Measurements from ENCODE around the gene CSF2.

The CSF2 gene

DNA sequence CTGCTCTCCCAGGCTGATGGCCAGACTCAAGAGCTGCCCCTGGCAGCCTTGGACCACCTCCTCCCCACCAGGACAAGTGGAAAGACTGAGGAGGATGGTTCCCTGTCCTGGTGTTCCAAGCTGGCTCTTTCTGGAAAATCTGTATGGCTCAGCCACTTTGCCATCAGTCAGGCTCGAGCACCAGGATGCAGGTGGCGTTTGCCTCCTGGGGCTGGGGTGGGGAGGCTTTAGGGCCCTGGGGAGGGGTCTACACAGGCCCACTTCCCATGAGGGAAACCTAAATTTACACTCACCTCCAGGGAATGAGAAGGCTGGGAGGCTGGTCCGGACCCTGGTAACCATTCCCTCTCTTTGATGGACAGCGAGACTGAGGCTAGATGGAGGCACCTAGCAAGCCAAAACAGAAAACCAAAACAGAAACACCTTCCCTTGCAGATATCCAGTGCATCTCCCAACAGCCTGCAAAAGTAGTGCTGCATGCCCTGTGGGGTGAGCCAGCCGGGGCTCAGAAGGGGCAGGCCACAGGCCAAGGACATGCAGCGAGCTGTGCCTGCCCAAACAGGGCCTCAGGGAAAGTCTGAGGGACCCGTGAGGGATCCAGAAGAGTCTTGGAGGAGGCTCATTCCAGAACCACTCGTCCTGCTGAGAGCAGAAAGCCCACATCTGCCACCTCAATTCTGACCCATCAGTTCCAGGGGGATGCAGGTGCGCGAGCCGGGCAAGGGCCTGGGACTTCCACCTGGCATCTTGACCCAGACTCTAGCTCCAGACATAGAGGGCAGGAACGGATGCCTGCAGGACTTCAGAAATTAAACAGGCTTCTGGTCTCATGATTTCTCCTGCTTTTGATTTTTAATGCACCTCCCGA, 5.4 kb upstream of the CSF2 start:
- DNase-seq (ENCODE audit: low spot score) = no peak

DNA sequence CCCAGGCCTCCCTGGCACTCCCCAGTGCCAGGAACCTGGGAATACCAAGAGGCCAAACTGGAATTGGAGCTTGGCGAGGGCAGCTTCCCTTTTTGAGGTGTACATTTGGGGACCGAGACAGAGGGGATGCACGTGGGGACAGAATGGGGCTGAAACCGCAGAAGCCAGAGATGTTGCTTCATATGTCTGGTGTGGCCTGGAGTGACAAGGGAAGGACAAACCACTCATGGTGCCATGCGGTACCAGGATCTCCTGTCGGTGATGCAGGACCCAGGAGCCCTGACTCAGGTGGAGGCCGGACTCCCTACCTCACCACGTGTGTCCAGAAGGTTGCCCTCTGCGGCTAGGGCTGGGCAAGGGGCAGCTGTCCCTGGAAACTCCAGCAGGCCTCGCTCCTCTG, 4.0 kb upstream of the CSF2 start:
- no peak for DNase-seq (ENCODE audit: low spot score)

DNA sequence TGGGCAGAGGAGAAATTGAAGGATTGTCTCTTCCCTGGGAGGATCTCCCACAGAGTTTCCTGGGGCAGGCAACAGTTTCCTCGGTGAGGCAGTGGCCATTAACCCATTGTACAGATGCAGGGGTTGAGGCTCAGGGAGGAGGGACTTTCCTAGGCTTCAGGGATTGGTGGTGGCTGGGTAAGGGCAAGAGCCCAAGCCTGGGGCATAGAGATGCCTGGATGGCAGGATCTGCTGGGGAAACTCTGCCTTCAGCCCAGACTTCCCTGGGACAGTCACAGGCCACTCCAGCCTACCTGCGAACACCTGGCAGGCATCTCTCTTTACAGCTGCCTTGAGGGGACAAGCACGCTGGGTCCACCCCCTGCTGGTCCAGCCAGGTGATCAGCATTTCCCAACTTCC, 3.6 kb upstream of the CSF2 start:
- DNase-seq (ENCODE audit: low spot score) = no peak

DNA sequence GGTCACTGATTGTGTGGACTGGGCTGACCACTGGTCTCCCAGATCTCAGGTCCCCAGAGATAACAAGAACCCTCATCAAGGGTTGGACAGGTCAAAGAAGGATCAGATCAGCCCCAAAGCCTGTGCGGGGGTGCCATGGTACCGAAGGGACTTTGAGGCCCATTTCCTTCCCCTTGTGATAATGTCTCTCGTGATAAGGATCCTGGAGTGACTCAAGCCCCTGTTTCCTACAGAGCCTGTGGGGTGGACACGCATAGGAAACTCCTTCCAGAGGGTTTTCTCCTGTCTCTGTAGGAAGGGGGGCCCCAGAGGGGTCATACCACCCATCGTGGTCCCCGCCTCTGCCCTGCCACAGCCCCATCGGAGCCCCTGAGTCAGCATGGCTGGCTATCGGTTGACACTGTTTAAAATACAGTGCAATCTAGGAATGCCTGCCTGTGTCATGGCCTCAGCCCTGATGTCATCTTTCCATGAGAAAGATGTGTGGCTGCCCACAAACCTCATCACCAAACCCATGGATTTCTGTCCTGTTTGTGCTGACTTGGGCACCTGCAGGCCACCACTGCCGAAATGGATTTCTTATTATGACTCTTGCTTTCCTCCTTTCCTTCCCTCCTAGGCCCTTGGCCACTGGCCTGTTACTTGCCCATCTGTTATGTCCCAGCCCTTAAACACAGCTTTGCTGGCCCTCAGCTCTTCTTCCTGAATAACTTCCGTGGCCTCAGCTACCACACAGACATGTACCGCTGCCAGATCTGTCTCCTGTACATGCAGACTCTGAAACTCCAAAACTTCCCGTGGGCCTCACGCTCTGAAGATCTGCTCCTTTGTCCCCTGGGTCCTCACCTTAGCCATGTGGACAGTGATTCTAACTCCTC, 2.9 kb upstream of the CSF2 start:
- peak; percentile 82 for DNase-seq (ENCODE audit: low spot score)

DNA sequence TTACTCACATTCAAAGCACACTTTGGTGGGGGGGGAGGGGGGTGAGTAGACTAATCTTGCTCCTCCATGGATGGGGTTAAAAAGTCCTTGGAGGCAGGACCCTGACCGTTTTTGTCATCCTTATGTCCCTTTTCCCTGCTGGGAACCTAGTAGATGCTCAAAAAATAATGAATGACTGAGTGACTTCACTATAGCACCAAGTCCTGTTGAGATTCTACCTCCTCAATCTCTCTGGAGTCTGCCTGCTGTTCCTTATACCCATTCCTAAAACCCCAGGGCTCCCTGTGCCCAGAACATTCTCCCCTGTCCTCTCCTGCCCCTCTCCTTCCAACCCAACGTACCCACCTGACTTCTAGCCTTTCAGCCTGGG, 2.3 kb upstream of the CSF2 start:
- DNase-seq (ENCODE audit: low spot score) = no peak

DNA sequence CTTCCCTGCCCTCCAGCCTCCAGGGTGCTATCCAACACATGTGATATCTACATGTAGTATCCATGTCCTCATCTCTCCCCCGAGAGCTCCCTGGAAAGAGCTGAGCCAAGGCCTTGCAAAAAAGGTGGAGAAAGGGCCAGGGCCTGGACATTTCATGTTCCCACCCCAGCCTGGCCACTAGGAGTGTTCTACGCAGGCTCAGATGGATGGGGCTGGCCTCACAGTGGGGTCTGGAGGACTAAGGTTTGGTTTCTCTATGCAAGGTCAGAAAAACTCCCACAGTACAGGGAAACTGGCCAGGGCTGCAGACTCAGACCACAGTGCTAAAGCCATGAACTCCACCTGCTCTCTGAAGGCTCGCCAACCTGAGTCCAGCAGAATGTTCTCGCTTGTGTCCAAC, 1.5 kb upstream of the CSF2 start:
- no peak for DNase-seq (ENCODE audit: low spot score)

DNA sequence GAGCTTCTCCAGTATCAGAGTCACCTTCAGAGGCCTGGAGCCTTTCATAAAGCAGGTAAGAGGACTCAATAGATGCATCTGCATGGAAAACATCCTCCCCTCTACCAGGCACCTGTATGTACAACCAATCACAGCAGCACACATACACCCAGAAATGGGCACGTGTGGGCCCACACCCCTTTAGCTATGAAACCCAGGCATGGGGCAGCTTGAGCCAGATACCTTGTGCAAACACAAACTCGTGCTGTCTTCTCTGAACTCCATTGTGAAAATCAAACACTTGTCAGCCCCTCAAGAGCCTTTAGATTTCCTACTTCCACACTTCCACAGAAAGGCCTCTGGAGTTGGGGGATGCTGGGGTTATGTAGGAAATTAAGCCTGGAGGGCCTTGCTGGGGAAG, 1.1 kb upstream of the CSF2 start:
- DNase-seq (ENCODE audit: low spot score) = no peak

DNA sequence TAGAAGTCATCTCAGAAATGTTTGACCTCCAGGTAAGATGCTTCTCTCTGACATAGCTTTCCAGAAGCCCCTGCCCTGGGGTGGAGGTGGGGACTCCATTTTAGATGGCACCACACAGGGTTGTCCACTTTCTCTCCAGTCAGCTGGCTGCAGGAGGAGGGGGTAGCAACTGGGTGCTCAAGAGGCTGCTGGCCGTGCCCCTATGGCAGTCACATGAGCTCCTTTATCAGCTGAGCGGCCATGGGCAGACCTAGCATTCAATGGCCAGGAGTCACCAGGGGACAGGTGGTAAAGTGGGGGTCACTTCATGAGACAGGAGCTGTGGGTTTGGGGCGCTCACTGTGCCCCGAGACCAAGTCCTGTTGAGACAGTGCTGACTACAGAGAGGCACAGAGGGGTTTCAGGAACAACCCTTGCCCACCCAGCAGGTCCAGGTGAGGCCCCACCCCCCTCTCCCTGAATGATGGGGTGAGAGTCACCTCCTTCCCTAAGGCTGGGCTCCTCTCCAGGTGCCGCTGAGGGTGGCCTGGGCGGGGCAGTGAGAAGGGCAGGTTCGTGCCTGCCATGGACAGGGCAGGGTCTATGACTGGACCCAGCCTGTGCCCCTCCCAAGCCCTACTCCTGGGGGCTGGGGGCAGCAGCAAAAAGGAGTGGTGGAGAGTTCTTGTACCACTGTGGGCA, 642 bp downstream of the CSF2 start:
- DNase-seq (ENCODE audit: low spot score) = no peak

DNA sequence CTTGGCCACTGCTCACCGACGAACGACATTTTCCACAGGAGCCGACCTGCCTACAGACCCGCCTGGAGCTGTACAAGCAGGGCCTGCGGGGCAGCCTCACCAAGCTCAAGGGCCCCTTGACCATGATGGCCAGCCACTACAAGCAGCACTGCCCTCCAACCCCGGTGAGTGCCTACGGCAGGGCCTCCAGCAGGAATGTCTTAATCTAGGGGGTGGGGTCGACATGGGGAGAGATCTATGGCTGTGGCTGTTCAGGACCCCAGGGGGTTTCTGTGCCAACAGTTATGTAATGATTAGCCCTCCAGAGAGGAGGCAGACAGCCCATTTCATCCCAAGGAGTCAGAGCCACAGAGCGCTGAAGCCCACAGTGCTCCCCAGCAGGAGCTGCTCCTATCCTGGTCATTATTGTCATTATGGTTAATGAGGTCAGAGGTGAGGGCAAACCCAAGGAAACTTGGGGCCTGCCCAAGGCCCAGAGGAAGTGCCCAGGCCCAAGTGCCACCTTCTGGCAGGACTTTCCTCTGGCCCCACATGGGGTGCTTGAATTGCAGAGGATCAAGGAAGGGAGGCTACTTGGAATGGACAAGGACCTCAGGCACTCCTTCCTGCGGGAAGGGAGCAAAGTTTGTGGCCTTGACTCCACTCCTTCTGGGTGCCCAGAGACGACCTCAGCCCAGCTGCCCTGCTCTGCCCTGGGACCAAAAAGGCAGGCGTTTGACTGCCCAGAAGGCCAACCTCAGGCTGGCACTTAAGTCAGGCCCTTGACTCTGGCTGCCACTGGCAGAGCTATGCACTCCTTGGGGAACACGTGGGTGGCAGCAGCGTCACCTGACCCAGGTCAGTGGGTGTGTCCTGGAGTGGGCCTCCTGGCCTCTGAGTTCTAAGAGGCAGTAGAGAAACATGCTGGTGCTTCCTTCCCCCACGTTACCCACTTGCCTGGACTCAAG, 1.5 kb downstream of the CSF2 start:
- no peak for DNase-seq (ENCODE audit: low spot score)

DNA sequence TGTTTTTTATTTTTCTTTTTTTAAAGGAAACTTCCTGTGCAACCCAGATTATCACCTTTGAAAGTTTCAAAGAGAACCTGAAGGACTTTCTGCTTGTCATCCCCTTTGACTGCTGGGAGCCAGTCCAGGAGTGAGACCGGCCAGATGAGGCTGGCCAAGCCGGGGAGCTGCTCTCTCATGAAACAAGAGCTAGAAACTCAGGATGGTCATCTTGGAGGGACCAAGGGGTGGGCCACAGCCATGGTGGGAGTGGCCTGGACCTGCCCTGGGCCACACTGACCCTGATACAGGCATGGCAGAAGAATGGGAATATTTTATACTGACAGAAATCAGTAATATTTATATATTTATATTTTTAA, 2.1 kb downstream of the CSF2 start:
- no peak for DNase-seq (ENCODE audit: low spot score)

DNA sequence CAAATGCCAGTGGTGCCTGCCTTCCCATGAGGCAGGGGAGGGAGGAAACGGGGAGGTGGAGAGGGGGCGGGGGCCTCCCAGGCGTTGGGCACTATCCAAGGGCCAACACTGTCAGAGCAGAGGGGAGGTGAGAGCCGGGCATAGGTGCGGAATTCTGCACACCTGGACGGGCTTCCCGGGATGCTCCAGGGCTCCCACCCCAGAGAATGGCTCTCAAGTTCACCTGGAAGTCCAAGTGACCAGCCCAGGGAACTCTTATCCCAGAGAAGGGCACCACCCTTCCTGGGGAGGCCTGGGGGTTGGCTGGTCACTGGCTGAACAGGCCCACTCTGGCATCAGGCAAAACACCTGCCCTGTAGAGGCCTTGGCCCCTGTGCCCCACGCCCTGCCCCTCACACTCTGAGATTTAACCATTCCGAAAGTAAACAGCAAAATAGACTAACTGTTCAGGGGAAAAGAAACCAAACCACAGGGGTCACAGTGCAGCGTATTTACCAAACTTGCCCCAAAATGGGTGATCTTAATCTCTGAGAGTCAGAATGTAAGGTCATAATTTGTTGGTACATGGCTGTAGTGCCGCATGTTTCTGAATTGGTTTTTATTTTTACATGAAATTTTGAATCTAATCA, 2.7 kb downstream of the CSF2 start:
- DNase-seq (ENCODE audit: low spot score) = no peak

DNA sequence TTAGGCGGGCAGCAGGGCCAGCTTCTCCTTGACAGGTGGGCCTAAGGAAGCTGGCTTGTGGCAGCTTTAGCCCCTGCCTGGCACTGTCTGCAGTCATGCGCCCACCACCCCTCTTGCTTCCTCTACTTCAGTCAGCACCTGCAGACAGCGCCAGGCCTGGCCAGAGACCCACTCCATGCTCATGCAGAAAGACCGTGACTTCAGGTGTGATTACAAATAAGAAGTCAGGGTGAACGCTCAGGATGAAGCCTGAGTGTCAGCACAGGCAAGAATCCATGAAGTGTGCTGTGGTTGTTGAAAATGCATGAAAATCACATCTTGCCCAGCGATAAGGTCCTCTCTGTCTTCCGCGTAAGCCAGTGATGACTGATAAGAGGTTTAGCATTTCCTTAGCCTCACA, 3.4 kb downstream of the CSF2 start:
- DNase-seq (ENCODE audit: low spot score) = no peak

DNA sequence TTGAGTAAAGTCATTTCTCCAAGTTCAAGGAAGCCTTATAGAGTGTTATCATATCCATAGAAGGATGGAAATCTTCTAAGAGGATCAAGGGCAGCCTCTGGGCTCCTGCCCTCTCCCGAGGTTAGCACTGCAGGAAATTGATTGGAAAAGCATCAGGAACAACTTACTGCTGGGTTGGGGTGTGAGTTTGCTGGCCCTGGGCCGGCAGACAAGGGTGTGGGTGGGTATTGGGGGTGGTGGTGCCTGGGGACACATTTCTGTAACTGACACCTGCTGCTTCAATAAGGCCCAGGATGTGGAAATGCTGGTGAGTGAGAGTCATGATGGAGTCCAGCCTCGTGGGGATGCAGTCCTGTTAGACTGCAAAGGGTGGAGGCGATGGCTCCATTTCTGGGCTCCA, 5.5 kb downstream of the CSF2 start:
- DNase-seq (ENCODE audit: low spot score) = no peak

DNA sequence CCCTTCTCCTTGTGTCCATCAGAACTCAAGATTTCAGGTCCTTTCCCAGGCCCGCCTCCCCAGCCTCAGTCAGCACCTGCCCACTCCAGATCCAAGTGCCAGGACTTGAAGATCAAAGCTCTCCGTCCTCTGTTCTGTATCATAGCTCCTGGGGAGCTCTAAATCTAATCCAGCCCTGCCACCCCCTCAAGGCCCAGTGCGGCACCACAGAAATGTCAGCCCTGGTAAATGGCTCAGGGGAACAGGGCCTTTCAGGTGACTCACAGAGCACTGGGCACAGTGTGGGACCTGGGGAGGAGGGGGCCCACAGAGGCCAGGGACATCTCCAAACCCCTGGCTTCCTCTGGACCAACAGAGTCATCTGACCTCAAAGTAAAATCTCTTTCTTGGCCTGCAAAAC, 6.0 kb downstream of the CSF2 start:
- DNase-seq (ENCODE audit: low spot score) = no peak

DNA sequence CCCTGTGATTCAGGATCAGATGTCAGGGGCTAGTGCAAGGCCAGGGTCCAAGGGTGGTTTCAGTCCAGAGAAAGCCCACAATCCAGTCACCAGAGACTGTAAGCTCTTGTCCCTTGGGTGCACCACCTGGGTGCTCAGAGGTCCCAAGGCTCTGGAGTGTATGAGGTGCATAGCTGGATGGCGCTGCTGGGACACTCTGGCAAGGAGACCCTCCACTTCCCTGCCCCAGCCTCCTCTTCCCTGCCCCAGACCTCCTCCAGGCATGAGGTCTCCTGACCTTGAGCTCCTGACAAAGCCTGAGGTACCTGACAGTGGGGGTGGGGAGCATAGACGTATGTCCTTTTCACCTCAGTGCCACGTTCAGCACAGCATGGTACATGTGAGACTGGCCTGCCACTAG, 7.0 kb downstream of the CSF2 start:
- DNase-seq (ENCODE audit: low spot score) = no peak

DNA sequence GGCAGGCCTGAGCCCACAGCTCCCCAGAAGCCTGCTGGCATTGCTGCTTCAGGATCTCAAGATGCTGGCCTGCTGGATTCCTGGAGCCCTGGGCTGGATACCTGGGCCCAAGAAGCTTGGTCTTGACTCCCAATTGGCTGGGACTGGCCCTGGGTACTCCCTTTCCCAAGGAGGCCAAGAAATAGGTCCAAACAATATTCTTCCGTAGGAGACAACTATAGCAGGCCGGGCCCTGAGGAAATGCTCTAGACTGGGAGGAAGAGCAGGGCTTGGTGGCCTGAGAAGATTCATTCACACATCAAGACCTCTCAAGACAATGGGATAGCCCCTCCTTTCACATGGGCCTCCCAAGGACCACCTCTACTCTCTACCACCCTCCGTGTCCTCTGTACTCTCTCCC, 7.9 kb downstream of the CSF2 start:
- no peak for DNase-seq (ENCODE audit: low spot score)

DNA sequence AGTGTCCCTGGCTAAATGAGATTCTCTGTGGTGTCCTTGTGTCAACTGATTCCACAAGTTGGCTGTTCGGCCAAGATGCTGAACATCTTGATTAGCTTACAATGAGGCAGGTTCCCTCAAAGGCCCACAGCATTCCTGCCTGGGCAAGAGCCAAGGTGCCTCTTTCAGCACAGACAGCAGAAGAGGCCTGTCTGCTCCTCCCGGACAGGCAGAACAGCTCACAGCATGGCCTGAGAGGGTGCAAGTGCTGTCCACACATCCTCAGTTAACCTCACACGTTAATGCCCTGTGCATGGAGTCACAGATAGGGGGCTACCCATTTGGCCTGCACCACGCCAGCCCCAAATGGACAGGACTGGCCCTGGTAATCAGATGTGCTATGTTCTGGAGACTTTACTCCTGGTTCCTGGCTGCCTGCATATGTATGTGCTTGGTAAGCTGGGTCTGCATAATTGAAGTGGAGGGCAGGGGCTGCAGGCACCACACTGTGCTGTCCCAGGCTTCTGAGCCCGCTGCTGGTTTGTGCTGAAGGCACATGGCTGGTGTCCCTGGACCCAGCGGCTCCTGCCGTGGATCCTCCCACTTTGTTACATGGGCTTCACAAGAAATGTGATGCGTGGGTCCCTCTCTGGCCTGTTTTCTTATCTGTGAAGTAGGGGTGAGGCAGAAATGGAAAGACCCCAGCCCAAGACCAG, 8.9 kb downstream of the CSF2 start:
- no peak for DNase-seq (ENCODE audit: low spot score)

DNA sequence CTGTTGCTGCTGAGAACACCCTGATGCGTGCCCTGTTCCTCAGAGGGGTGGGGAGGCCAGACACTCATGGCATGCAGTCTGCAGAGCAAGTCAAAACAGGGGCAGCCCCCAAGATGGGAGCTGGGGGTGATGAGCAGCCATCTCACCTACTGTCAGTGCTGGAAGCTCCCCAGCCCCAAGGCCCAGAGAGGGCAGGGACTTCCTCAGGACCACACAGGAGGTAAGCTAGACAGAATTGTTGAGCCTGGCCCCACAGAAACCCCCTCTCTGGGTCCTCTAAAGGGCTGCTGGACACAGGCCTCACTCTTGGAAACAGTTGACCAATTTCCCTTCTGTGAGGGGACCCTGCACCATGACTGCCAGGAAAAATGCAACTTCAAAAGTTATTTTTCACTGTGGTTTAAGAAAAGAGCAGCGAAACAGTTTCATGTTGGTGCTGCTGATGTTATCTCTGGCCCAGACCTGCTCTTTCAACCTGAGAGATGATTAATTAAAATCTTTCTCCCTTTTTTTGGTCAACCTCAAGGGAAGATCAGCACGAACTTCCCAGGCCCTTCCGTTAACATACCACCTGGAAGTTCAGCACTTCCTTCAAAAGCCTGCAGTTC, 9.6 kb downstream of the CSF2 start:
- DNase-seq (ENCODE audit: low spot score) = no peak

DNA sequence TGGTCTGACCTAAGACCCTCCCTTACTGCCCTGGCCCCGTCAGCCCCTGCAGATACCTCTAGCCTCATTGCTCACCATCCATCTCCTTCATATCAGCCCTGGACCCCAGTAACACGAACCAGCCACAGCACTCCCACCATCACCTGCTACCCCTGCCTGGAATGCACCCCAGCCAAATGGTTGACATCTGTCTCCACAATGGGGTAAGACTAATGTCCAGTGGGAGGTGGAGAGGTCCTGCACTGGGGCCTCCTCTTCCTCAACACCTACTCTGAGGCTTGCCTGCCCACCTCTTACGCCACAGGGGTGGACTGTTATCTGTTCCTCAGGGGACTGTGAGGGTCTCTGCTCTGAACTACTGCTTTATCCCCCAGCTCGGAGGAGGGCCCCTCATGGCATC, 12.1 kb downstream of the CSF2 start:
- no peak for DNase-seq (ENCODE audit: low spot score)

DNA sequence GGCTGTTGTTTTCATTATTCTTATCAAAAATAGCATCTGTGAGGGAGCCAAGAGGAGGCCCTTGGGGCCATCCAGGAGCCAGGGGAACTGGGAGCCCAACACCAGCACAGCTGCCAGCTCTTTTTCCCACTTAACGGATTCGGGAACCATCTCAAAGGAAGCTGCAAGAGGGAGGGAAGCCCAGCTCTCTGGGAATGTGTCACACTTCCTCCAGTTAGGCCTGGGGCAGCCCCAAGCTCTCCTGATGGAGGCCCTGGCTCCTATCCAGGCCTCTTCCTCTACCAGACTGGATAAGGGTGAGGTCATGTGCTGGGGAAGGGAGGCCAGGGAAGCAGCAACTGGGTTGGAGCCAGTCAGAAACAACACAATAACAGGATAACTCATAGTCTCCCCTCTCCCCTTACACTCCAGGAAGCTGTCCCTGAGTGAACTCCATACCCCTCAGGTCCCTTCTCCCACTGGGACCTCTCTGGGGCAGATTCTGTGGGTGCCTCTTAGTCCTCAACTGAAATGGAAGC, 12.7 kb downstream of the CSF2 start:
- DNase-seq (ENCODE audit: low spot score) = peak; percentile 92
